Measurements from ENCODE around the gene PCBP3.

DNA sequence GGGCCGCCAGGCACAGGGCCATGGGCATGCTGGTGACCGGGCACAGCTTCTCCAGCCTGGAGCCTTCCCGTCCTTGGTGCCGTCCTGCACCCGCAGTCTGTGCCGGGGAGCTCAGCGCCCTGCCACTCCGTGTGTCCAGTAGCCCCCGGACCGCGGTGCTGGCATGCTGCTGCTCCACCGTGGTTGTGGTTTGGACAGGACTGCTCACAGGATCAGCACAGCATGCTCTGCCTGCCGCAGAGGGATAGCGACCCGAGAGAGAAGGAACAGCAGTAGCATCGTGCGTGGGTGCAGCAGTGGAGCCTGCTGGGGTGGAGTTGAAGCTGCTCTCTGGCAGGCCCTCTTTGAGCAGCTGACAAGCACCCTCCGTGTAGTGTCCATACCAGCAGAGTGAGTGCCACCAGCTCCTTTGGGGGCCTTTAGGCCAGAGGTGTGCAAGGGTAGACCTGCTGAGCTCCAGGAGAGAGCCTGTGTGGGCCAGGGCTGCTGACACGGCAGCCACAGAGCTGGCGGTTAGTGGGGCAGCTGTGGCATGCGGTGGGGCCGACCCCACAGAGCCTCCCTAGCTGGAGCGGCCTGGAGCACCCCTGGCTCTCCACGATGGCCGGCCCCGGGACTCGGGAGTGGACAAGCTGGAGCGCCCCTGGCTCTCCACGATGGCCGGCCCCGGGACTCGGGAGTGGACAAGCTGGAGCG is 6.4 kb upstream of the PCBP3 start:
- TF ChIP-seq, protein P1, sequence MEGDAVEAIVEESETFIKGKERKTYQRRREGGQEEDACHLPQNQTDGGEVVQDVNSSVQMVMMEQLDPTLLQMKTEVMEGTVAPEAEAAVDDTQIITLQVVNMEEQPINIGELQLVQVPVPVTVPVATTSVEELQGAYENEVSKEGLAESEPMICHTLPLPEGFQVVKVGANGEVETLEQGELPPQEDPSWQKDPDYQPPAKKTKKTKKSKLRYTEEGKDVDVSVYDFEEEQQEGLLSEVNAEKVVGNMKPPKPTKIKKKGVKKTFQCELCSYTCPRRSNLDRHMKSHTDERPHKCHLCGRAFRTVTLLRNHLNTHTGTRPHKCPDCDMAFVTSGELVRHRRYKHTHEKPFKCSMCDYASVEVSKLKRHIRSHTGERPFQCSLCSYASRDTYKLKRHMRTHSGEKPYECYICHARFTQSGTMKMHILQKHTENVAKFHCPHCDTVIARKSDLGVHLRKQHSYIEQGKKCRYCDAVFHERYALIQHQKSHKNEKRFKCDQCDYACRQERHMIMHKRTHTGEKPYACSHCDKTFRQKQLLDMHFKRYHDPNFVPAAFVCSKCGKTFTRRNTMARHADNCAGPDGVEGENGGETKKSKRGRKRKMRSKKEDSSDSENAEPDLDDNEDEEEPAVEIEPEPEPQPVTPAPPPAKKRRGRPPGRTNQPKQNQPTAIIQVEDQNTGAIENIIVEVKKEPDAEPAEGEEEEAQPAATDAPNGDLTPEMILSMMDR (IDR thresholded peaks at IDR 0.05 in 4 of 5, conservative IDR thresholded peaks at IDR 0.05 in 1 of 5), result no peak
- TF ChIP-seq POLR2A (IDR thresholded peaks at IDR 0.05), result no peak

All from gastrocnemius medialis (tissue), 4 donors.